Sigmoid colon (tissue), 7 donors: ENCODE data around the gene FAM13A. TPM values are rescaled to one million over a fixed set of nuclear protein-coding genes. Genes with fewer than 3 reads are reported as not detected.

Experiments used
- DNase-seq: peaks from one replicate; pipeline ENCODE4 v3.0.0-alpha.2; 2019
- H3K27ac ChIP-seq, 4 donors: fragments of 200-600 bp; sonication (generic); one replicate each; pipeline ENCODE4 v1.5.1; 2016 to 2019; ENCODE audit warnings: mild to moderate bottlenecking in 1 of 4
- H3K27me3 ChIP-seq, 3 donors: fragments of 200-600 bp; sonication (generic); one replicate each; pipeline ENCODE4 v1.5.1; 2019; ENCODE audit warnings: mild to moderate bottlenecking in 1 of 3
- H3K36me3 ChIP-seq, 4 donors: fragments of 200-600 bp; sonication (generic); one replicate each; pipeline ENCODE4 v1.5.1; 2016 to 2019
- H3K4me1 ChIP-seq, 4 donors: fragments of 200-600 bp; sonication (generic); one replicate each; pipeline ENCODE4 v1.5.1; 2017 to 2019
- H3K4me3 ChIP-seq, 4 donors: fragments of 200-600 bp; sonication (generic); one replicate each; pipeline ENCODE4 v1.5.1; 2017 to 2019; ENCODE audit warnings: mild to moderate bottlenecking in 2 of 4, moderate library complexity in 1 of 4
- H3K9me3 ChIP-seq, 4 donors: fragments of 200-600 bp in 3 of 4; sonication (generic) in 3 of 4; one replicate each; pipeline versions ENCODE4 v1.5.1 to v1.6.1; 2013 to 2019
- CTCF ChIP-seq, 4 experiments: fragments of 450-650 bp in 3 of 4; fragments of 200-600 bp in 1 of 4; IDR thresholded peaks; one replicate each; pipeline ENCODE4 v1.5.1; 2016 to 2019; ENCODE audit warnings: antibody characterized with exemption in 4 of 4, mild to moderate bottlenecking in 3 of 4, moderate library complexity in 2 of 4
- EP300 ChIP-seq, 4 donors: sonication (generic); formaldehyde crosslinking; IDR thresholded peaks; one replicate each; pipeline ENCODE4 v1.6.1; 2017; ENCODE audit warnings: antibody characterized with exemption in 4 of 4
- POLR2A ChIP-seq, 2 donors: fragments of 450-650 bp; IDR thresholded peaks; one replicate each; pipeline ENCODE4 v1.6.1; 2016; ENCODE audit warnings: antibody characterized with exemption in 2 of 2, mild to moderate bottlenecking in 2 of 2, moderate library complexity in 2 of 2
- POLR2AphosphoS5 ChIP-seq, 4 donors: sonication (generic); formaldehyde crosslinking; IDR thresholded peaks; one replicate each; pipeline ENCODE4 v1.6.1; 2017; ENCODE audit warnings: antibody characterized with exemption in 4 of 4
- WGBS, 2 donors: extraction: QIAGEN DNeasy Blood & Tissue Kit; methylation state at CpG; one replicate each; pipeline ENCODE4 v1.1.7; 2013; 5-methylcytosine and 5-hydroxymethylcytosine counted together
- intact Hi-C: fragments of 100-400 bp; cut with DNase I; formaldehyde crosslinking; loops from one replicate; pipeline ENCODE4 v1.15.1; 2023
- polyA plus RNA-seq, 3 donors: library from polyadenylated mRNA; stranded (reverse); fragments of 200-250 nt; gene quantifications; one replicate each; pipeline ENCODE4 v1.2.3, GENCODE V29; 2013
- total RNA-seq, 4 donors: library from RNA; depleted of rRNA; stranded (reverse); fragments of >200 nt; gene quantifications; one replicate each; pipeline ENCODE4 v1.1.0, GENCODE V29; 2016
- donor health status: healthy with polysubstance abuse.
- donor health status: Bipolar disorder and iron deficiency.
- donor health status: healthy.

Gene FAM13A
- total and polyA plus RNA-seq, 7 donors: 9.9 to 49.7 (median 41.1) TPM

- no peaks in the 10 kb centered on the region for H3K36me3 ChIP-seq
- TF ChIP-seq POLR2A (IDR thresholded peaks at IDR 0.05) (no peak), EP300 (IDR thresholded peaks at IDR 0.05) (no peak), CTCF (IDR thresholded peaks at IDR 0.05) (no peak), POLR2AphosphoS5 (IDR thresholded peaks at IDR 0.05) (no peak)
- DNase-seq: no peak
- peaks cover 0 to 32% (median 21%) of the 10 kb centered on the region in 4 donors for H3K4me1 ChIP-seq
- intact Hi-C loops: no loop called here
- WGBS, 2 donors: 17 to 39% methylated on average over 2 of the region's 2 CpGs
- no peaks in the 10 kb centered on the region for H3K9me3 ChIP-seq
- peak overlapping the region; percentile 37 to 54 (median 51) for H3K4me3 ChIP-seq
- peak overlapping the region; percentile 71 to 81 (median 74) for H3K27ac ChIP-seq
- H3K27me3 ChIP-seq: no peaks in the 10 kb centered on the region
These were observed 563 bp downstream of the FAM13A start for GRCh38 chr4:89056292-89056952.

GRCh38 chr4:89055157-89056080 lies 1.6 kb downstream of the FAM13A start:
- DNase-seq: no peak
- no peaks in the 10 kb centered on the region for H3K36me3 ChIP-seq
- peak overlapping the region in 2 of 4 donors; percentile 28 to 81 for H3K27ac ChIP-seq
- H3K4me1 ChIP-seq: peaks cover 0 to 32% (median 21%) of the 10 kb centered on the region in 4 donors
- no peaks in the 10 kb centered on the region for H3K27me3 ChIP-seq
- 35 to 79% methylated on average over 1 of the region's 1 CpG for WGBS, 2 donors
- TF ChIP-seq POLR2A (IDR thresholded peaks at IDR 0.05): no peak
- intact Hi-C loops: no loop called here
- no peaks in the 10 kb centered on the region for H3K9me3 ChIP-seq
- peak overlapping the region; percentile 37 to 54 (median 51) for H3K4me3 ChIP-seq

GRCh38 chr4:89054627-89055026 lies 2.4 kb downstream of the FAM13A start:
- TF ChIP-seq POLR2A (IDR thresholded peaks at IDR 0.05): no peak
- TF ChIP-seq CTCF (IDR thresholded peaks at IDR 0.05): no peak
- no peak for TF ChIP-seq EP300 (IDR thresholded peaks at IDR 0.05)
- no peak for TF ChIP-seq POLR2AphosphoS5 (IDR thresholded peaks at IDR 0.05)
- Histone ChIP-seq H3K9me3 (no peaks in the 10 kb centered on the region), H3K36me3 (no peaks in the 10 kb centered on the region), H3K4me3 (no peak overlapping the region), H3K27me3 (no peaks in the 10 kb centered on the region), H3K27ac (no peak overlapping the region), H3K4me1 (peaks cover 0 to 38% (median 25%) of the 10 kb centered on the region in 4 donors)
- 16 to 35% methylated on average over 1 of the region's 1 CpG for WGBS, 2 donors
- intact Hi-C loops: no loop called here
- DNase-seq: no peak

- DNase-seq: no peak
- H3K4me1 ChIP-seq: peaks cover 0 to 39% (median 25%) of the 10 kb centered on the region in 4 donors
- H3K4me3 ChIP-seq: no peak overlapping the region
- H3K27ac ChIP-seq: peak overlapping the region in 1 of 4 donors; percentile 27
- TF ChIP-seq POLR2A (IDR thresholded peaks at IDR 0.05) (no peak), CTCF (IDR thresholded peaks at IDR 0.05) (no peak), EP300 (IDR thresholded peaks at IDR 0.05) (no peak), POLR2AphosphoS5 (IDR thresholded peaks at IDR 0.05) (no peak)
- intact Hi-C loops: no loop called here
- H3K9me3 ChIP-seq: no peaks in the 10 kb centered on the region
- H3K27me3 ChIP-seq: no peaks in the 10 kb centered on the region
- no peaks in the 10 kb centered on the region for H3K36me3 ChIP-seq
- WGBS, 2 donors: 86 to 89% methylated on average over 2 of the region's 2 CpGs
These were observed 7.1 kb downstream of the FAM13A start for GRCh38 chr4:89049853-89050252.
